ENCODE data around the gene FAAH.
"Not testable (repeated sequence)": the region's sequence is repeated elsewhere in the genome, so short reads cannot be mapped to it uniquely, and the experiment has no call there.

The FAAH gene

DNA sequence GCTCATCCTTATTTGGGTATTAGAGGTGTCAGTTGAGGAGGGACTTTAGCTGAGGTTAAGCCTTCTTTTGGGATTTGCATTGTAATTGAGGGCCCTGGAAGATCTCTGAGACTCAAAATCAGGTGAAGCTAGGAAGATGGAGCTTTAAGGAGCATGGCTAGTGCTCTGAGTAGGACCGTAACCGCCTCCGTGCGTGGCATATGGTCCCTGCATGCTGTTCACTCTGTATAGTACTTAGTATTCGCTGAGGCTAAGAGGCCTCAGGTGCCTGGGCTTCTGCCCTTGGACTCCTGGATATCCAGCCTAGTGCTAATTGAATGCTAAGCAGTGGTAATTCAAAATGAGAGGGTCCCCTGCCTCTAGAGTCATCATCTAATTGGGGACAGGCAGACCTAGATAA lies 31.0 kb upstream of the FAAH start:
- DNase-seq (ENCODE audit: extremely low spot score) = no peak
- ChIA-PET POLR2A (interaction anchor here (1.6 kb wide), 1 partner anchor 23 kb away, joined by 3 read pairs; no protein-coding TSS in a partner anchor), CTCF (no interaction called here)
- TF ChIP-seq ZNF384 (IDR thresholded peaks at IDR 0.05) (no peak), NFRKB (IDR thresholded peaks at IDR 0.05) (no peak), HDGF (IDR thresholded peaks at IDR 0.05; ENCODE audit: borderline replicate concordance) (no peak)
- TF ChIP-seq, protein P1, sequence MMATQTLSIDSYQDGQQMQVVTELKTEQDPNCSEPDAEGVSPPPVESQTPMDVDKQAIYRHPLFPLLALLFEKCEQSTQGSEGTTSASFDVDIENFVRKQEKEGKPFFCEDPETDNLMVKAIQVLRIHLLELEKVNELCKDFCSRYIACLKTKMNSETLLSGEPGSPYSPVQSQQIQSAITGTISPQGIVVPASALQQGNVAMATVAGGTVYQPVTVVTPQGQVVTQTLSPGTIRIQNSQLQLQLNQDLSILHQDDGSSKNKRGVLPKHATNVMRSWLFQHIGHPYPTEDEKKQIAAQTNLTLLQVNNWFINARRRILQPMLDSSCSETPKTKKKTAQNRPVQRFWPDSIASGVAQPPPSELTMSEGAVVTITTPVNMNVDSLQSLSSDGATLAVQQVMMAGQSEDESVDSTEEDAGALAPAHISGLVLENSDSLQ (IDR thresholded peaks at IDR 0.05) = no peak

DNA sequence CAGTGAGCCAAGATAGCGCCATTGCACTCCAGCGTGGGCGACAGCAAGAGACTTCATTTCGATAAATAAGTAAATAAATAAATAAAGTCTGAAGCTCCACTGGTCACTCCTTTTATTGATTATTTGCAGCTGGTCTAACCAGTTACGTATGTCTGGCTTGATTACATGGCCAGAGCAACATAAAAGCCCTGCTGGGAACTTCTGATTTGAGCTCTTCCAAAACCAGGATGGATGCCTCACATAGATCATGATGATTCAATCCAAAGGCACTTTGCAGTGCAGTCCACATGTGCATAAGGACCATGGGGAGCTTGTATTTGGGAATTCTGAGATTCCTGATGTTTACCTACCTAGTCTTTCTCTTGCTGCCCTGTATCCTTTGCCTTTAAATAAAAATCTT lies 29.5 kb upstream of the FAAH start:
- ChIA-PET POLR2A (no interaction called here), CTCF (interaction anchor here (1.0 kb wide), 1 partner anchor 24 kb away, joined by 3 read pairs; the partner anchor contains the start of gene NSUN4)
- TF ChIP-seq TARDBP (IDR thresholded peaks at IDR 0.05) (no peak), HDGF (IDR thresholded peaks at IDR 0.05; ENCODE audit: borderline replicate concordance) (no peak), ARNT (IDR thresholded peaks at IDR 0.05) (no peak), ZNF384 (IDR thresholded peaks at IDR 0.05) (no peak), LEF1 (IDR thresholded peaks at IDR 0.05; ENCODE audit: borderline replicate concordance) (no peak), FOXM1 (IDR thresholded peaks at IDR 0.05; ENCODE audit: borderline replicate concordance) (no peak), SP1 (IDR thresholded peaks at IDR 0.05) (no peak), L3MBTL2 (conservative IDR thresholded peaks at IDR 0.05) (no peak), FOXA1 (IDR thresholded peaks at IDR 0.05) (no peak), SUZ12 (IDR thresholded peaks at IDR 0.05) (no peak)
- DNase-seq (ENCODE audit: extremely low spot score) = no peak

DNA sequence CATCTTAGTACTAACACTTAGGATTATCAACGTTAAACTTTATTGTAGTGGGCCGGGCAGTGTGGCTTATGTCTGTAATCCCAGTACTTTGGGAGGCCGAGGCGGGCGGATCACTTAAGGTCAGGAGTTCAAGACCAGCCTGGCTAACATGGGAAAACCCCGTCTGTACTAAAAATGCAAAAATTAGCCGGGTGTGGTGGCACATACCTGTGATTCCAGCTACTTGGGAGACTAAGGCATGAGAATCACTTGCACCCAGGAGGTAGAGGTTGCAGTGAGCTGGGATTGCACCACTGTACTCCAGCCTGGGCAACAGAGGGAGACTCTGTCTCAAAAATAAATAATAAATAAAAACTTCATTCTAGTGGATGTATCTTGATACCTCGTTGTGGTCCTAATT lies 28.3 kb upstream of the FAAH start:
- POLR2A ChIA-PET; CTCF ChIA-PET; DNase-seq (ENCODE audit: extremely low spot score): not testable (repeated sequence)

DNA sequence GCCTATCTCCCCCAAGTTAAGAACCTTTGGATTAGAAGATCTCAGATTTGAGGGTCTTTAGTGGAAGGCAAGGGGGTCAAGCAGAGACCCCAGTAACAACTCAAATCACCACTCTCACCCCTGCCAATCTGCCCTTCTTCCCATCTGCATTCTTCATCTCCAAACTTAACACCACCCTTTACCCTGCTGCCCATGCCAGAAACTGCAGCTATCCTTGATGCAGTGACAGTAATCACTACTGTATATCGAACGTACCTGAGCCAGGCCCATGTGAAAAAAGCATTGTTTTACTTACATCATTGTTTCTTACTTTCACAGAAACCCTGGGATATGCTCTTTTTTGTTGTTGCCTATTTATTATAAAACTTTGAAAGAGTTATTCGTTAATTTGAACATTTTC lies 27.0 kb upstream of the FAAH start:
- POLR2A ChIA-PET = no interaction called here
- TF ChIP-seq FOXM1 (IDR thresholded peaks at IDR 0.05; ENCODE audit: borderline replicate concordance) (no peak), HDGF (IDR thresholded peaks at IDR 0.05; ENCODE audit: borderline replicate concordance) (no peak), BHLHE40 (IDR thresholded peaks at IDR 0.05; ENCODE audit: borderline replicate concordance) (no peak), L3MBTL2 (conservative IDR thresholded peaks at IDR 0.05) (no peak), ELF4 (IDR thresholded peaks at IDR 0.05) (no peak), NFRKB (IDR thresholded peaks at IDR 0.05) (no peak)
- CTCF ChIA-PET = interaction anchor here (1.5 kb wide), 1 partner anchor 34 kb away, joined by 5 read pairs; no protein-coding TSS in a partner anchor
- no peak for DNase-seq (ENCODE audit: extremely low spot score)

DNA sequence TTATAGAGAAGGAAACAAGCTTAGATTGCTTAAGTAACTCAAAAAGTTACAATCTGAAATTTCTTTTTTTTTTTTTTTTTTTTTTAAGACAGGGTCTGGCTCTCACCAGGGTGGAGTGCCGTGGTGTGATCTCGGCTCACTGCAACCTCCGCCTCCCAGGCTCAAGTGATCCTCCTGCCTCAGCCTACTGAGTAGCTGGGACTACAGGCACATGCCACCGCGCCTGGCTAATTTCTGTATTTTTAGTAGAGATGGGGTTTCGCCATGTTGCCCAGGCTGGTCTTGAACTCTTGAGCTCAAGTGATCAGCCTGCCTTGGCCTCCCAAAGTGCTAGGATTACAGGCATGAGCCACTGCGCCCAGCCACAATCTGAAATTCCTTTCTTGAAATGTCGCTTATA lies 26.4 kb upstream of the FAAH start:
- CTCF ChIA-PET = interaction anchor here (1.5 kb wide), 1 partner anchor 35 kb away, joined by 5 read pairs; no protein-coding TSS in a partner anchor
- DNase-seq (ENCODE audit: extremely low spot score); POLR2A ChIA-PET: not testable (repeated sequence)

DNA sequence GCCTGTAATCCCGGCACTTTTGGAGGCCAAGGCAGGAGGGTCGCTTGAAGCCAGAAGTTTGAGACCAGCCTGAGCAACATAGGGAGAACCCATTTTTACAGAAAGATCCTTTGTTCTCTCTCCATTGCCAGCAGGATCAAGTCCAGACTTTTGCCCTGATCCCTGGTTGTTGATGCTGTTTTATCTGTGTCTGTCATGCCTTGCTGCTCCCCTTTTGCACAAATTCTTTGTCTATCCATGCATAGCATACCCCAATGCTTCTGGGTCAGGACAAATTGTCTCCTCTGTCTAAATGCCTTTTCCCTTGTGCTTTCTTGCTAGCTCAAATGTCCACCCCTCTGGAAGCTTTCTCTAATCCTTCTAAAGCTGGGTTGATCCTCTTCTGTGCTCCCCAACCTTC lies 25.3 kb upstream of the FAAH start:
- POLR2A ChIA-PET = no interaction called here
- no peak for TF ChIP-seq SUZ12 (IDR thresholded peaks at IDR 0.05)
- TF ChIP-seq FOXK2 (IDR thresholded peaks at IDR 0.05) = no peak
- no peak for TF ChIP-seq CTBP1 (IDR thresholded peaks at IDR 0.05; ENCODE audit: borderline replicate concordance)
- no peak for TF ChIP-seq L3MBTL2 (conservative IDR thresholded peaks at IDR 0.05)
- no peak for TF ChIP-seq NFRKB (IDR thresholded peaks at IDR 0.05)
- TF ChIP-seq ELF4 (IDR thresholded peaks at IDR 0.05) = no peak
- TF ChIP-seq FOXA1 (IDR thresholded peaks at IDR 0.05) = no peak
- TF ChIP-seq BHLHE40 (IDR thresholded peaks at IDR 0.05; ENCODE audit: borderline replicate concordance) = no peak
- TF ChIP-seq TARDBP (IDR thresholded peaks at IDR 0.05) = no peak
- TF ChIP-seq SP1 (IDR thresholded peaks at IDR 0.05) = no peak
- no peak for TF ChIP-seq ARNT (IDR thresholded peaks at IDR 0.05)
- TF ChIP-seq LEF1 (IDR thresholded peaks at IDR 0.05; ENCODE audit: borderline replicate concordance) = no peak
- no peak for TF ChIP-seq FOXM1 (IDR thresholded peaks at IDR 0.05; ENCODE audit: borderline replicate concordance)
- TF ChIP-seq, protein P1 (IDR thresholded peaks at IDR 0.05) = no peak
- no peak for TF ChIP-seq ZNF384 (IDR thresholded peaks at IDR 0.05)
- no peak for TF ChIP-seq HDGF (IDR thresholded peaks at IDR 0.05; ENCODE audit: borderline replicate concordance)
- no peak for DNase-seq (ENCODE audit: extremely low spot score)
- CTCF ChIA-PET = no interaction called here

DNA sequence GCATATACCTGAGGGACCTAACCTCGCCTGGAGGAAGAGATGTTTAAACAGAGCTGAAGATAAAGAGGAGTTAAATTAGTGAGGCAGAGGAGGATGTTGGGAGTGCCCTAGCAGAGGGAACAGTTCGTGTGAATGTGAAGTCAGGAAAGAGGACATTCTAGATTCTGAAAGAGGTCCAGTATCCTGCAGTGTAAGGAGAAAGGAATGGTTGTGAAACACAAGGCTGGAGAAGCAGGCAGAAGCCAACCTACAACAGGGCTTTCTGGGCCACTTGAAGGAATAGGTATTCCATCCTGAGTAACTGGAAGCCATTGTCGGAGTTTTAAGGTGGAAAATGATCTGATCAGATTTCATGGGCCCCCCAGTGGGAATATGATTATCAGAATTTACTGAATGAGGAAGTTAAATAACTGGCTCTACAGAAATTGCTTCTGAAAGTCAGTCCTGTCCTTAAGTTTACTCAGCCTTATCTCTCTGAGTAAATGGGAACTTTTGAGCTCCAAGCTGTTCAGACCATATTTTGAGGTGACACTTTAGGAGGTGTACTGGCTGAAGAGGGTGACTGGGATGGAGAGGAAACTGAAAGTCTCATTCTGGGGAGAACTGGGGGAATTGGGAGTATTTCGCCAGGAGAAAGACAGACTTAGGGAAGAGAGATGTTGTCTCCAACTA lies 24.4 kb upstream of the FAAH start:
- CTCF ChIA-PET = no interaction called here
- TF ChIP-seq NFRKB (IDR thresholded peaks at IDR 0.05) (no peak), TARDBP (IDR thresholded peaks at IDR 0.05) (no peak), FOXA1 (IDR thresholded peaks at IDR 0.05) (no peak), BHLHE40 (IDR thresholded peaks at IDR 0.05; ENCODE audit: borderline replicate concordance) (no peak), FOXM1 (IDR thresholded peaks at IDR 0.05; ENCODE audit: borderline replicate concordance) (no peak), ZNF384 (IDR thresholded peaks at IDR 0.05) (no peak), ELF4 (IDR thresholded peaks at IDR 0.05) (no peak), ARNT (IDR thresholded peaks at IDR 0.05) (no peak), SP1 (IDR thresholded peaks at IDR 0.05) (no peak), CTBP1 (IDR thresholded peaks at IDR 0.05; ENCODE audit: borderline replicate concordance) (no peak), L3MBTL2 (conservative IDR thresholded peaks at IDR 0.05) (no peak), HDGF (IDR thresholded peaks at IDR 0.05; ENCODE audit: borderline replicate concordance) (no peak), FOXK2 (IDR thresholded peaks at IDR 0.05) (no peak), LEF1 (IDR thresholded peaks at IDR 0.05; ENCODE audit: borderline replicate concordance) (no peak), SUZ12 (IDR thresholded peaks at IDR 0.05) (no peak)
- TF ChIP-seq, protein P1 (IDR thresholded peaks at IDR 0.05) = no peak
- DNase-seq (ENCODE audit: extremely low spot score) = no peak
- POLR2A ChIA-PET = no interaction called here
